KMS-11 (cell line): ENCODE results near the gene ASCC3.
A peak's percentile ranks its signal among the peaks of the same experiment; 100 is the strongest.

Experiments
- H2AFZ ChIP-seq: fragments of 200-600 bp; sonication (generic); 2 replicates; pipeline ENCODE4 v1.6.1; 2016; ENCODE audit warnings: antibody characterized with exemption, mixed run types, low read depth
- H3K27ac ChIP-seq: fragments of 200-600 bp; sonication (generic); 2 replicates; pipeline ENCODE4 v1.6.1; 2016; ENCODE audit warnings: mild to moderate bottlenecking, mixed run types
- H3K27me3 ChIP-seq: fragments of 200-600 bp; sonication (generic); 2 replicates; pipeline ENCODE4 v1.6.1; 2017; ENCODE audit warnings: mild to moderate bottlenecking, low read depth, mixed run types, moderate library complexity; ENCODE audit not compliant: insufficient read depth
- H3K36me3 ChIP-seq: fragments of 200-600 bp; sonication (generic); 2 replicates; pipeline ENCODE4 v1.6.1; 2017; ENCODE audit warnings: mild to moderate bottlenecking, mixed run types; ENCODE audit not compliant: insufficient read depth
- H3K4me1 ChIP-seq: fragments of 200-600 bp; sonication (generic); 2 replicates; pipeline ENCODE4 v1.6.1; 2016; ENCODE audit warnings: mild to moderate bottlenecking, low read depth, mixed run types; ENCODE audit not compliant: poor library complexity, severe bottlenecking
- H3K4me2 ChIP-seq: fragments of 200-600 bp; sonication (generic); 2 replicates; pipeline ENCODE4 v1.7.0; 2016; ENCODE audit warnings: mild to moderate bottlenecking, mixed run types
- H3K4me3 ChIP-seq: fragments of 200-600 bp; sonication (generic); IDR thresholded peaks from 2 replicates; pipeline ENCODE4 v1.6.1; 2017; ENCODE audit warnings: low read depth, low read length, mixed read lengths; ENCODE audit not compliant: insufficient read depth
- H3K79me2 ChIP-seq: fragments of 200-600 bp; sonication (generic); 2 replicates; pipeline ENCODE4 v1.6.1; 2016; ENCODE audit warnings: low read depth, mixed run types; ENCODE audit not compliant: insufficient read depth
- H3K9ac ChIP-seq: fragments of 200-600 bp; sonication (generic); 2 replicates; pipeline ENCODE4 v1.6.1; 2016; ENCODE audit warnings: mild to moderate bottlenecking, mixed run types
- H4K20me1 ChIP-seq: fragments of 200-600 bp; sonication (generic); 2 replicates; pipeline ENCODE4 v1.6.1; 2016; ENCODE audit warnings: mild to moderate bottlenecking, mixed run types; ENCODE audit not compliant: insufficient read depth
- TF ChIP-seq, protein P1 (sequence below): fragments of 200-600 bp; sonication (generic); conservative IDR thresholded peaks from 2 replicates; pipeline ENCODE4 v1.6.1; 2017; ENCODE audit warnings: low read depth, mild to moderate bottlenecking, antibody characterized with exemption, low read length, moderate library complexity, mixed read lengths

The ASCC3 gene

DNA sequence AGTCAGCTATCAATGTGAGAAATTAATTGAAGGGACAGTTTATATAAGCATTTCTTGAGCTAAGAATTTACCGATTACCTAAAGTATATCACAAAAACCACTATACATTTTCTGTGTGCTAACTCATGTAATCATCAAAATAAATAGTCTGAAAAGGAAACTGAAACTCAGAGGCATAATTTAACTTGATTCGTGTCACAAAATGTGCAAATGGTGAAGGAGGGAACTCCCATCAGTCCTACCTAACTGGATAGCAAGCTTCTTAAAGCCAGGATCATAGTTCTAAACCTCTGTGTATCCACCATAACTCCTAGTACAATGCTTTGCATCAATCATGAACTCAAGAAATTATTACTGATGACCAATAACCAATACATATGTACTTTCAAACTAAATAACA lies 91.0 kb downstream of the ASCC3 start:
- H3K4me3 ChIP-seq, result no peak overlapping the region

DNA sequence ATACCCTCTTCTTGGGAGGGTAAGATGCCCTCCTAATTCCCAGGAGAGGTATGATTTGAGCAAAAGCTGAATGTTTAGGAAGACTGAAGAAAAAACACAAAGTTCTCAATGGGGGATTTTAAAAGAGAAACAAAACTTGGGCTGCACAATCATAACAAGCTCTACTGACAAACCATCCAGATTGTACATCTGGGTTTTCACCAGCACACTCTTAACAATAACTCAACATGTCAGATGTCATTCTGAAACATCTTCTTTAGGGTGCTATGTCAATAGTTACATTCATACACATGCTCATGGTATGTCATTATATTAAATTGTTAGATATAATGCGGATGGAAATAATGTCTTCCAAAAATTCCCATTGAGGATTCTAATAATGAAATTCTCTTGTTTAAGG lies 95.1 kb downstream of the ASCC3 start:
- no peaks in the 10 kb centered on the region for H3K79me2 ChIP-seq
- TF ChIP-seq, protein P1, sequence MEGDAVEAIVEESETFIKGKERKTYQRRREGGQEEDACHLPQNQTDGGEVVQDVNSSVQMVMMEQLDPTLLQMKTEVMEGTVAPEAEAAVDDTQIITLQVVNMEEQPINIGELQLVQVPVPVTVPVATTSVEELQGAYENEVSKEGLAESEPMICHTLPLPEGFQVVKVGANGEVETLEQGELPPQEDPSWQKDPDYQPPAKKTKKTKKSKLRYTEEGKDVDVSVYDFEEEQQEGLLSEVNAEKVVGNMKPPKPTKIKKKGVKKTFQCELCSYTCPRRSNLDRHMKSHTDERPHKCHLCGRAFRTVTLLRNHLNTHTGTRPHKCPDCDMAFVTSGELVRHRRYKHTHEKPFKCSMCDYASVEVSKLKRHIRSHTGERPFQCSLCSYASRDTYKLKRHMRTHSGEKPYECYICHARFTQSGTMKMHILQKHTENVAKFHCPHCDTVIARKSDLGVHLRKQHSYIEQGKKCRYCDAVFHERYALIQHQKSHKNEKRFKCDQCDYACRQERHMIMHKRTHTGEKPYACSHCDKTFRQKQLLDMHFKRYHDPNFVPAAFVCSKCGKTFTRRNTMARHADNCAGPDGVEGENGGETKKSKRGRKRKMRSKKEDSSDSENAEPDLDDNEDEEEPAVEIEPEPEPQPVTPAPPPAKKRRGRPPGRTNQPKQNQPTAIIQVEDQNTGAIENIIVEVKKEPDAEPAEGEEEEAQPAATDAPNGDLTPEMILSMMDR, result no peak
- no peak overlapping the region for H3K9ac ChIP-seq
- no peaks in the 10 kb centered on the region for H4K20me1 ChIP-seq
- H3K4me3 ChIP-seq, result no peak overlapping the region
- H3K4me2 ChIP-seq, result no peak overlapping the region
- H2AFZ ChIP-seq, result no peak overlapping the region
- H3K36me3 ChIP-seq, result no peaks in the 10 kb centered on the region
- no peaks in the 10 kb centered on the region for H3K27me3 ChIP-seq
- H3K27ac ChIP-seq, result no peak overlapping the region
- peaks cover 10% of the 10 kb centered on the region for H3K4me1 ChIP-seq

More for the DNA sequence above, 91.0 kb downstream of the ASCC3 start:
- H3K27ac ChIP-seq, result no peak overlapping the region
- peak overlapping the region; percentile 33 for H3K4me2 ChIP-seq
- no peaks in the 10 kb centered on the region for H3K79me2 ChIP-seq
- no peak overlapping the region for H2AFZ ChIP-seq
- peaks cover 10% of the 10 kb centered on the region for H3K4me1 ChIP-seq
- H3K36me3 ChIP-seq, result no peaks in the 10 kb centered on the region
- H4K20me1 ChIP-seq, result no peaks in the 10 kb centered on the region
- TF ChIP-seq, protein P1, result no peak
- H3K27me3 ChIP-seq, result no peaks in the 10 kb centered on the region
- no peak overlapping the region for H3K9ac ChIP-seq

DNA sequence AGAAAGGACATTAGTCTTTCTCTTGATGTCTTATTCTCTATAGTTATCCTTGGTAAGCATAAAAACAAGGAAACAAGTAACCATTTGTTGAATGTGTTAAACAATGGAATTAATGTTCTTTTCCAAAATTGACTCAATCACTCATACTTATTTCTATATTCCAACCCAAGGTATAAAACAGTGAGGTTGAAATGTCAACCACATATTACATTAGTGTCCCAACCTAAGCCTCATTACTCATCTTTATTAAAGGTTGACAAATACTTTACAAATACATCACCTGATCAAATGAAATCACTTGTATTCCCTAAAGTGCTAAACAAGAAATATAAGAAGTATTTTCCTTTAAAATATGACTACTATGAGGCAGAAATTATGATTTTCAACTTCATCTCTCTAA lies 100.5 kb downstream of the ASCC3 start:
- Histone ChIP-seq H3K27ac (no peak overlapping the region), H3K36me3 (no peaks in the 10 kb centered on the region), H3K27me3 (no peaks in the 10 kb centered on the region), H3K4me1 (no peaks in the 10 kb centered on the region), H2AFZ (no peak overlapping the region), H3K9ac (no peak overlapping the region), H3K4me2 (no peak overlapping the region), H3K4me3 (no peak overlapping the region), H3K79me2 (no peaks in the 10 kb centered on the region), H4K20me1 (no peaks in the 10 kb centered on the region)
- TF ChIP-seq, protein P1, result no peak

DNA sequence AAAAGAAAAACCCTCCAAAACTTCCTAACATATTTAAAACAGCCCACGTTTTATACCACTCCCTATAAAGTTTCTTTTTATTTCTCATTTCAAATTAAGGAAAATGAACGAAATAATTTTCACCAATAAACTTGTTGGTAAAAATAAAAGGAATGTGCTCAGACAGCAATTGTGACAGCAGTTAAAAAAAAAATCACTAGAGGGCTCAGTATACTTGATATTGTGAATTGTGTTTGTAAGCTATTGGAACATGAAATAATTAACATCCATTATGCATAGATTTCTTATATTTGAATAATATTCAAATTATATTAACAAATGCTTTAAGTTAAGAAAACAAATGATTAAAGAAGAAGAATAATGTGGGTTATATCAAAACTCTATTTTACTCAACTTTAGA lies 105.5 kb downstream of the ASCC3 start:
- no peak overlapping the region for H2AFZ ChIP-seq
- no peak overlapping the region for H3K27ac ChIP-seq
- no peaks in the 10 kb centered on the region for H3K79me2 ChIP-seq
- no peak overlapping the region for H3K4me3 ChIP-seq
- no peaks in the 10 kb centered on the region for H3K36me3 ChIP-seq
- H4K20me1 ChIP-seq, result no peaks in the 10 kb centered on the region
- no peaks in the 10 kb centered on the region for H3K4me1 ChIP-seq
- TF ChIP-seq, protein P1, result no peak
- no peak overlapping the region for H3K9ac ChIP-seq
- H3K27me3 ChIP-seq, result no peaks in the 10 kb centered on the region
- no peak overlapping the region for H3K4me2 ChIP-seq
